MM.1S (cell line): ENCODE data around the gene HRK.

Experiments used
- DNase-seq: peaks from one replicate; pipeline ENCODE4 v3.0.0-alpha.2; 2015
- H2AFZ ChIP-seq: fragments of 300-600 bp; sonication (generic); 2 replicates; pipeline ENCODE4 v1.6.0; 2016; ENCODE audit warnings: antibody characterized with exemption, low read length
- H3F3A ChIP-seq: fragments of 300-600 bp; sonication (generic); 2 replicates; pipeline ENCODE4 v1.6.1; 2016; ENCODE audit warnings: mild to moderate bottlenecking, antibody characterized with exemption, low read length, moderate library complexity, mixed read lengths; ENCODE audit not compliant: insufficient read depth
- H3K27ac ChIP-seq: fragments of 300-600 bp; sonication (generic); 2 replicates; pipeline ENCODE4 v1.5.1; 2016; ENCODE audit warnings: mild to moderate bottlenecking, low read length
- H3K27me3 ChIP-seq: fragments of 300-600 bp; sonication (generic); replicated peaks from 2 replicates; pipeline ENCODE4 v1.6.0; 2016; ENCODE audit warnings: low read length; ENCODE audit not compliant: insufficient read depth
- H3K36me3 ChIP-seq: fragments of 300-600 bp; sonication (generic); replicated peaks from 2 replicates; pipeline ENCODE4 v1.6.1; 2016; ENCODE audit warnings: mild to moderate bottlenecking, low read length, mixed read lengths; ENCODE audit not compliant: insufficient read depth
- H3K4me1 ChIP-seq: fragments of 300-600 bp; sonication (generic); 2 replicates; pipeline ENCODE4 v1.6.1; 2016; ENCODE audit warnings: low read length, mixed read lengths
- H3K4me2 ChIP-seq: fragments of 300-600 bp; sonication (generic); 2 replicates; pipeline ENCODE4 v1.6.0; 2016; ENCODE audit warnings: low read depth, low read length
- H3K4me3 ChIP-seq: fragments of 300-600 bp; sonication (generic); 2 replicates; pipeline ENCODE4 v1.5.1; 2016; ENCODE audit warnings: low read length, mixed read lengths
- H3K79me2 ChIP-seq: fragments of 300-600 bp; sonication (generic); 2 replicates; pipeline ENCODE4 v1.6.1; 2016; ENCODE audit warnings: mixed run types, low read length, mixed read lengths
- H3K9ac ChIP-seq: fragments of 300-600 bp; sonication (generic); 2 replicates; pipeline ENCODE4 v1.6.1; 2016; ENCODE audit warnings: low read length, mixed read lengths
- H3K9me2 ChIP-seq: fragments of 300-600 bp; sonication (generic); replicated peaks from 2 replicates; pipeline ENCODE4 v1.6.1; 2016; ENCODE audit warnings: mild to moderate bottlenecking, low read length, mixed read lengths; ENCODE audit not compliant: insufficient read depth
- H3K9me3 ChIP-seq: fragments of 300-600 bp; sonication (generic); replicated peaks from 2 replicates; pipeline ENCODE4 v1.6.1; 2016; ENCODE audit warnings: mild to moderate bottlenecking, low read length, mixed read lengths; ENCODE audit not compliant: insufficient read depth
- H4K20me1 ChIP-seq: fragments of 300-600 bp; sonication (generic); 2 replicates; pipeline ENCODE4 v1.6.1; 2016; ENCODE audit warnings: mild to moderate bottlenecking, low read length, moderate library complexity, mixed read lengths; ENCODE audit not compliant: insufficient read depth
- CTCF ChIP-seq: fragments of 300-600 bp; sonication (generic); IDR thresholded peaks from 2 replicates; pipeline ENCODE4 v1.5.1; 2016; ENCODE audit warnings: antibody characterized with exemption, low read length, mixed read lengths
- EZH2 ChIP-seq: fragments of 300-600 bp; sonication (generic); optimal IDR thresholded peaks from 2 replicates; pipeline ENCODE3; 2017; ENCODE audit warnings: low read depth, mild to moderate bottlenecking, antibody characterized with exemption, low read length, mixed read lengths
- EZH2phosphoT487 ChIP-seq: fragments of 300-600 bp; sonication (generic); IDR thresholded peaks from 2 replicates; pipeline ENCODE4 v1.6.1; 2018; ENCODE audit warnings: antibody characterized with exemption, low read length

The HRK gene

GRCh38 chr12:116839287-116839830, 41.9 kb downstream of the HRK start:
- TF ChIP-seq CTCF (no peak), EZH2 (no peak), EZH2phosphoT487 (no peak)
- Histone ChIP-seq H3K27me3 (no peaks in the 10 kb centered on the region), H3K9me3 (no peaks in the 10 kb centered on the region), H3K36me3 (no peaks in the 10 kb centered on the region), H4K20me1 (no peaks in the 10 kb centered on the region), H3K4me1 (no peaks in the 10 kb centered on the region), H3K9ac (no peak overlapping the region), H2AFZ (no peak overlapping the region), H3K4me2 (no peak overlapping the region), H3K9me2 (no peaks in the 10 kb centered on the region), H3K79me2 (no peaks in the 10 kb centered on the region), H3K27ac (no peak overlapping the region), H3F3A (no peaks in the 10 kb centered on the region), H3K4me3 (no peak overlapping the region)
- DNase-seq, result no peak

DNA sequence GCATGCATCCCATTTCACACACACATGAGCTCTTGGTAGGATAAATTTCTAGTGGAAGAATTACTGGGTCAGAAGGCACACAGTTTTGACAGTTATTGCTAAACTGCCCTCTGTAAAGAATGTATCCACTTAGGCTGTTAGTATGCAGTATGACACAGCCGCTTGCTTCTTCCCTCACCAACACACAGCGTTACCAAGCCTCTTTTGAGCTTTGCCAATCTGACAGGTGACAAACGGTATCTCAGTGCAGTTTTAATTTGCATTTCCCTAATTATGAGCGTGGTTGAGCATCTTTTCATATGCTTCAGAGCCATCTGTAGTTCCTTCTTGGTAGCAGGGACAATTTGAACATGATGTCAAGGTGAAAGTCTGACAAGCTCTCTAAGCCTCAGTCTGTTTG, 42.9 kb downstream of the HRK start:
- Histone ChIP-seq H3K79me2 (no peaks in the 10 kb centered on the region), H3K4me1 (no peaks in the 10 kb centered on the region), H3K27me3 (no peaks in the 10 kb centered on the region), H2AFZ (no peak overlapping the region), H4K20me1 (no peaks in the 10 kb centered on the region), H3K27ac (no peak overlapping the region), H3K9me3 (no peaks in the 10 kb centered on the region), H3K9ac (no peak overlapping the region), H3K4me2 (no peak overlapping the region), H3F3A (no peaks in the 10 kb centered on the region), H3K4me3 (no peak overlapping the region), H3K36me3 (no peaks in the 10 kb centered on the region), H3K9me2 (no peaks in the 10 kb centered on the region)
- TF ChIP-seq EZH2phosphoT487, result no peak
- no peak for TF ChIP-seq EZH2
- no peak for TF ChIP-seq CTCF
- DNase-seq, result no peak

- Histone ChIP-seq H3K36me3 (no peaks in the 10 kb centered on the region), H4K20me1 (no peaks in the 10 kb centered on the region), H2AFZ (no peak overlapping the region), H3K4me3 (no peak overlapping the region), H3K27me3 (no peaks in the 10 kb centered on the region), H3K4me1 (no peaks in the 10 kb centered on the region), H3K9me3 (no peaks in the 10 kb centered on the region), H3K4me2 (no peak overlapping the region), H3K9ac (no peak overlapping the region), H3F3A (no peaks in the 10 kb centered on the region), H3K27ac (no peak overlapping the region), H3K9me2 (no peaks in the 10 kb centered on the region), H3K79me2 (no peaks in the 10 kb centered on the region)
- TF ChIP-seq EZH2 (no peak), EZH2phosphoT487 (no peak), CTCF (no peak)
- DNase-seq, result no peak
Measured at GRCh38 chr12:116837097-116837496, 44.1 kb downstream of the HRK start.
